ENCODE measurements around the gene LATS2.

Gene LATS2

GRCh38 chr13:21061029-21061763, at the start of gene LATS2:
Gene LATS2 (minus strand): TSS chr13:21061586. CDS start chr13:21046026, 15,560 bp downstream.
- DNase-seq (ENCODE audit: low read depth, low spot score), result peak; percentile 80
- Histone ChIP-seq H3K9me3 (ENCODE audit: insufficient read depth, low read length) (no peaks in the 10 kb centered on the region), H3K36me3 (ENCODE audit: insufficient read depth, insufficient read length, low read length) (peaks cover 5% of the 10 kb centered on the region), H3K4me3 (ENCODE audit: insufficient read length, low read depth) (peak within 1 kb of the TSS; percentile 70), H3K4me1 (ENCODE audit: insufficient read depth, insufficient read length) (no peaks in the 10 kb centered on the region), H3K27me3 (ENCODE audit: insufficient read depth, insufficient read length) (no peaks in the 10 kb centered on the region), H3K9ac (ENCODE audit: insufficient read length, low read depth) (peak within 1 kb of the TSS; percentile 86)
- TF ChIP-seq ZNF274 (IDR thresholded peaks at IDR 0.05; ENCODE audit: low read depth, low read length) (no peak), SUZ12 (IDR thresholded peaks at IDR 0.05; ENCODE audit: extremely low read depth, insufficient read depth, insufficient read length) (no peak), YY1 (IDR thresholded peaks at IDR 0.05; ENCODE audit: insufficient read depth, insufficient read length) (no peak)

- Histone ChIP-seq H3K4me3 (ENCODE audit: insufficient read length, low read depth) (no peak overlapping the region), H3K4me1 (ENCODE audit: insufficient read depth, insufficient read length) (peaks cover 3% of the 10 kb centered on the region)
These were observed 47.8 kb upstream of the LATS2 start for GRCh38 chr13:21109168-21109567.

GRCh38 chr13:21106089-21106488, 44.7 kb upstream of the LATS2 start:
- H3K36me3 ChIP-seq (ENCODE audit: insufficient read depth, insufficient read length, low read length), result no peaks in the 10 kb centered on the region
- no peak for DNase-seq (ENCODE audit: low read depth, low spot score)
- no peaks in the 10 kb centered on the region for H3K27me3 ChIP-seq (ENCODE audit: insufficient read depth, insufficient read length)
- no peaks in the 10 kb centered on the region for H3K9me3 ChIP-seq (ENCODE audit: insufficient read depth, low read length)
- TF ChIP-seq SUZ12 (IDR thresholded peaks at IDR 0.05; ENCODE audit: extremely low read depth, insufficient read depth, insufficient read length) (no peak), ZNF274 (IDR thresholded peaks at IDR 0.05; ENCODE audit: low read depth, low read length) (no peak), YY1 (IDR thresholded peaks at IDR 0.05; ENCODE audit: insufficient read depth, insufficient read length) (no peak)
- no peak overlapping the region for H3K4me3 ChIP-seq (ENCODE audit: insufficient read length, low read depth)
- no peak overlapping the region for H3K9ac ChIP-seq (ENCODE audit: insufficient read length, low read depth)
- H3K4me1 ChIP-seq (ENCODE audit: insufficient read depth, insufficient read length), result no peaks in the 10 kb centered on the region

More at GRCh38 chr13:21109168-21109567, 47.8 kb upstream of the LATS2 start:
- Histone ChIP-seq H3K9ac (ENCODE audit: insufficient read length, low read depth) (no peak overlapping the region), H3K9me3 (ENCODE audit: insufficient read depth, low read length) (no peaks in the 10 kb centered on the region), H3K36me3 (ENCODE audit: insufficient read depth, insufficient read length, low read length) (no peaks in the 10 kb centered on the region), H3K27me3 (ENCODE audit: insufficient read depth, insufficient read length) (no peaks in the 10 kb centered on the region)
- TF ChIP-seq YY1 (IDR thresholded peaks at IDR 0.05; ENCODE audit: insufficient read depth, insufficient read length) (no peak), SUZ12 (IDR thresholded peaks at IDR 0.05; ENCODE audit: extremely low read depth, insufficient read depth, insufficient read length) (no peak), ZNF274 (IDR thresholded peaks at IDR 0.05; ENCODE audit: low read depth, low read length) (no peak)
- DNase-seq (ENCODE audit: low read depth, low spot score), result no peak

- no peak for TF ChIP-seq YY1 (IDR thresholded peaks at IDR 0.05; ENCODE audit: insufficient read depth, insufficient read length)
- Histone ChIP-seq H3K27me3 (ENCODE audit: insufficient read depth, insufficient read length) (no peaks in the 10 kb centered on the region), H3K36me3 (ENCODE audit: insufficient read depth, insufficient read length, low read length) (no peaks in the 10 kb centered on the region), H3K4me3 (ENCODE audit: insufficient read length, low read depth) (no peak overlapping the region), H3K9me3 (ENCODE audit: insufficient read depth, low read length) (no peaks in the 10 kb centered on the region), H3K4me1 (ENCODE audit: insufficient read depth, insufficient read length) (no peaks in the 10 kb centered on the region), H3K9ac (ENCODE audit: insufficient read length, low read depth) (no peak overlapping the region)
- DNase-seq (ENCODE audit: low read depth, low spot score), result no peak
These were observed 43.0 kb upstream of the LATS2 start for GRCh38 chr13:21104199-21105019.

- H3K4me3 ChIP-seq (ENCODE audit: insufficient read length, low read depth), result no peak overlapping the region
- H3K4me1 ChIP-seq (ENCODE audit: insufficient read depth, insufficient read length), result no peaks in the 10 kb centered on the region
- TF ChIP-seq SUZ12 (IDR thresholded peaks at IDR 0.05; ENCODE audit: extremely low read depth, insufficient read depth, insufficient read length), result no peak
- TF ChIP-seq YY1 (IDR thresholded peaks at IDR 0.05; ENCODE audit: insufficient read depth, insufficient read length), result no peak
- TF ChIP-seq ZNF274 (IDR thresholded peaks at IDR 0.05; ENCODE audit: low read depth, low read length), result no peak
- no peak overlapping the region for H3K9ac ChIP-seq (ENCODE audit: insufficient read length, low read depth)
- no peaks in the 10 kb centered on the region for H3K9me3 ChIP-seq (ENCODE audit: insufficient read depth, low read length)
- no peaks in the 10 kb centered on the region for H3K27me3 ChIP-seq (ENCODE audit: insufficient read depth, insufficient read length)
- no peaks in the 10 kb centered on the region for H3K36me3 ChIP-seq (ENCODE audit: insufficient read depth, insufficient read length, low read length)
- no peak for DNase-seq (ENCODE audit: low read depth, low spot score)
These were observed 40.6 kb upstream of the LATS2 start for GRCh38 chr13:21101865-21102576.

- Histone ChIP-seq H3K27me3 (ENCODE audit: insufficient read depth, insufficient read length) (no peaks in the 10 kb centered on the region), H3K4me1 (ENCODE audit: insufficient read depth, insufficient read length) (no peaks in the 10 kb centered on the region), H3K4me3 (ENCODE audit: insufficient read length, low read depth) (no peak overlapping the region), H3K9ac (ENCODE audit: insufficient read length, low read depth) (no peak overlapping the region), H3K36me3 (ENCODE audit: insufficient read depth, insufficient read length, low read length) (no peaks in the 10 kb centered on the region), H3K9me3 (ENCODE audit: insufficient read depth, low read length) (no peaks in the 10 kb centered on the region)
- TF ChIP-seq ZNF274 (IDR thresholded peaks at IDR 0.05; ENCODE audit: low read depth, low read length) (no peak), SUZ12 (IDR thresholded peaks at IDR 0.05; ENCODE audit: extremely low read depth, insufficient read depth, insufficient read length) (no peak), YY1 (IDR thresholded peaks at IDR 0.05; ENCODE audit: insufficient read depth, insufficient read length) (no peak)
- DNase-seq (ENCODE audit: low read depth, low spot score), result no peak
These were observed 39.8 kb upstream of the LATS2 start for GRCh38 chr13:21100994-21101757.
